SK-N-MC (cell line): ENCODE results near the gene ERH.

Experiments
- DNase-seq: peaks from one replicate; pipeline ENCODE4 v3.0.0-alpha.2; 2011; ENCODE audit warnings: low read depth, low spot score
- H3K27ac ChIP-seq: fragments of 200-600 bp; sonication (generic); 2 replicates; pipeline ENCODE4 v1.5.1; 2016; ENCODE audit warnings: mixed run types
- H3K36me3 ChIP-seq: fragments of 200-600 bp; sonication (generic); 2 replicates; pipeline ENCODE4 v1.6.1; 2017; ENCODE audit warnings: antibody characterized with exemption, low read length, mixed read lengths; ENCODE audit not compliant: insufficient read depth
- H3K4me3 ChIP-seq: fragments of 200-600 bp; sonication (generic); 2 replicates; pipeline ENCODE4 v1.5.1; 2016
- H3K9ac ChIP-seq: fragments of 200-600 bp; sonication (generic); 2 replicates; pipeline ENCODE4 v1.8.0; 2017; ENCODE audit warnings: mixed run types, mixed read lengths; ENCODE audit not compliant: insufficient read length
- H3K9me3 ChIP-seq: fragments of 200-600 bp; sonication (generic); 2 replicates; pipeline ENCODE4 v1.6.1; 2017; ENCODE audit warnings: low read depth, mild to moderate bottlenecking, antibody characterized with exemption, low read length, moderate library complexity, mixed read lengths
- EZH2 ChIP-seq: fragments of 200-600 bp; sonication (generic); IDR thresholded peaks from one replicate; pipeline ENCODE4 v1.6.1; 2017; ENCODE audit warnings: antibody characterized with exemption
- FOXP2 ChIP-seq: optimal IDR thresholded peaks from 2 replicates; pipeline ENCODE3; 2011; ENCODE audit warnings: mild to moderate bottlenecking, moderate library complexity; ENCODE audit not compliant: insufficient read depth; ENCODE audit errors: extremely low read length, control extremely low read depth
- POLR2AphosphoS5 ChIP-seq: IDR thresholded peaks from 2 replicates; pipeline ENCODE4 v1.6.1; 2012; ENCODE audit warnings: mild to moderate bottlenecking, low read depth, low read length, borderline replicate concordance

The ERH gene

GRCh38 chr14:69366069-69366468 is 32.0 kb downstream of the ERH start:
- H3K9me3 ChIP-seq: no peaks in the 10 kb centered on the region
- no peak overlapping the region for H3K9ac ChIP-seq
- DNase-seq: no peak
- no peak overlapping the region for H3K27ac ChIP-seq
- no peak for TF ChIP-seq EZH2
- TF ChIP-seq FOXP2: no peak
- no peak for TF ChIP-seq POLR2AphosphoS5
- H3K36me3 ChIP-seq: no peaks in the 10 kb centered on the region
- no peak overlapping the region for H3K4me3 ChIP-seq

GRCh38 chr14:69364378-69364777 is 33.7 kb downstream of the ERH start:
- no peak overlapping the region for H3K4me3 ChIP-seq
- H3K9ac ChIP-seq: no peak overlapping the region
- DNase-seq: no peak
- TF ChIP-seq FOXP2 (no peak), EZH2 (no peak), POLR2AphosphoS5 (no peak)
- H3K9me3 ChIP-seq: no peaks in the 10 kb centered on the region
- no peak overlapping the region for H3K27ac ChIP-seq
- H3K36me3 ChIP-seq: no peaks in the 10 kb centered on the region

- Histone ChIP-seq H3K27ac (no peak overlapping the region), H3K9ac (no peak overlapping the region), H3K4me3 (no peak overlapping the region), H3K36me3 (no peaks in the 10 kb centered on the region), H3K9me3 (no peaks in the 10 kb centered on the region)
- no peak for TF ChIP-seq EZH2
- no peak for TF ChIP-seq POLR2AphosphoS5
- no peak for TF ChIP-seq FOXP2
- DNase-seq: no peak
Measured at GRCh38 chr14:69363964-69364363, 34.1 kb downstream of the ERH start.

GRCh38 chr14:69363055-69363454 is 35.0 kb downstream of the ERH start:
- Histone ChIP-seq H3K9ac (no peak overlapping the region), H3K27ac (no peak overlapping the region), H3K4me3 (no peak overlapping the region), H3K36me3 (no peaks in the 10 kb centered on the region), H3K9me3 (no peaks in the 10 kb centered on the region)
- DNase-seq: no peak
- TF ChIP-seq EZH2 (no peak), FOXP2 (no peak), POLR2AphosphoS5 (no peak)

GRCh38 chr14:69360438-69361108 is 37.5 kb downstream of the ERH start:
- H3K27ac ChIP-seq: no peak overlapping the region
- no peak overlapping the region for H3K4me3 ChIP-seq
- no peak overlapping the region for H3K9ac ChIP-seq
- DNase-seq: no peak
- no peak for TF ChIP-seq EZH2
- TF ChIP-seq POLR2AphosphoS5: no peak
- TF ChIP-seq FOXP2: no peak
- no peaks in the 10 kb centered on the region for H3K9me3 ChIP-seq
- no peaks in the 10 kb centered on the region for H3K36me3 ChIP-seq

- Histone ChIP-seq H3K9me3 (no peaks in the 10 kb centered on the region), H3K4me3 (no peak overlapping the region), H3K27ac (no peak overlapping the region), H3K36me3 (no peaks in the 10 kb centered on the region), H3K9ac (no peak overlapping the region)
- no peak for TF ChIP-seq FOXP2
- no peak for TF ChIP-seq POLR2AphosphoS5
- TF ChIP-seq EZH2: no peak
- no peak for DNase-seq
Measured at GRCh38 chr14:69358966-69359365, 39.1 kb downstream of the ERH start.

GRCh38 chr14:69358233-69358963 is 39.7 kb downstream of the ERH start:
- Histone ChIP-seq H3K9me3 (no peaks in the 10 kb centered on the region), H3K36me3 (no peaks in the 10 kb centered on the region), H3K9ac (no peak overlapping the region), H3K4me3 (no peak overlapping the region), H3K27ac (no peak overlapping the region)
- TF ChIP-seq EZH2: no peak
- no peak for TF ChIP-seq POLR2AphosphoS5
- no peak for TF ChIP-seq FOXP2
- DNase-seq: no peak

GRCh38 chr14:69357544-69358200 is 40.4 kb downstream of the ERH start:
- TF ChIP-seq FOXP2 (no peak), EZH2 (no peak), POLR2AphosphoS5 (no peak)
- Histone ChIP-seq H3K4me3 (no peak overlapping the region), H3K27ac (no peak overlapping the region)

More at GRCh38 chr14:69357544-69358200, 40.4 kb downstream of the ERH start:
- no peak for DNase-seq
- no peak overlapping the region for H3K9ac ChIP-seq
- H3K9me3 ChIP-seq: no peaks in the 10 kb centered on the region
- no peaks in the 10 kb centered on the region for H3K36me3 ChIP-seq
